Stimulated activated effector memory CD8-positive, alpha-beta T cell treated with anti-CD3 and anti-CD28 coated beads, Interleukin-12 subunit alpha, Interleukin-12 subunit beta, amount 100 ng/mL, for 72 hours (primary cell): ENCODE data around the gene LRRC32.
"Not testable (repeated sequence)": the region's sequence is repeated elsewhere in the genome, so short reads cannot be mapped to it uniquely, and the experiment has no call there.

Experiments used
- ATAC-seq: fragments of 150-1000 bp; cut with Tn5 transposase; 2 replicates; pipeline ENCODE4 v1.10.0; 2021
- DNase-seq, 2 donors: peaks; one replicate each; pipeline ENCODE4 v3.0.0; 2021 to 2022; ENCODE audit warnings: low spot score in 2 of 2
- H3K27ac Mint-ChIP-seq: one replicate; pipeline ENCODE4 v1.8.0; 2022; ENCODE audit warnings: mild to moderate bottlenecking, mixed read lengths
- H3K36me3 Mint-ChIP-seq: one replicate; pipeline ENCODE4 v1.8.0; 2022; ENCODE audit warnings: mild to moderate bottlenecking, mixed read lengths
- H3K4me1 Mint-ChIP-seq: one replicate; pipeline ENCODE4 v1.8.0; 2022; ENCODE audit warnings: mixed read lengths
- H3K4me3 Mint-ChIP-seq: one replicate; pipeline ENCODE4 v1.8.0; 2022; ENCODE audit warnings: mild to moderate bottlenecking, mixed read lengths
- H3K9me3 Mint-ChIP-seq: one replicate; pipeline ENCODE4 v1.8.0; 2022; ENCODE audit warnings: mixed read lengths

LRRC32 gene

GRCh38 chr11:76627606-76628005, 42.9 kb downstream of the LRRC32 start:
- Mint-ChIP-seq H3K4me1 (peaks cover 55% of the 10 kb centered on the region), H3K9me3 (peaks cover 8% of the 10 kb centered on the region), H3K27ac (peak overlapping the region; percentile 88), H3K4me3 (peak overlapping the region; percentile 37), H3K36me3 (peaks cover 8% of the 10 kb centered on the region)
- ATAC-seq: no peak
- DNase-seq: no peak

GRCh38 chr11:76626921-76627401, 43.6 kb downstream of the LRRC32 start:
- Mint-ChIP-seq H3K9me3 (peaks cover 8% of the 10 kb centered on the region), H3K4me3 (peak overlapping the region; percentile 37), H3K4me1 (peaks cover 55% of the 10 kb centered on the region), H3K36me3 (peaks cover 8% of the 10 kb centered on the region), H3K27ac (peak overlapping the region; percentile 88)
- DNase-seq: peak; percentile 53 to 83
- peak; percentile 87 for ATAC-seq

- Mint-ChIP-seq H3K4me1 (peaks cover 55% of the 10 kb centered on the region), H3K4me3 (peak overlapping the region; percentile 37), H3K9me3 (peaks cover 8% of the 10 kb centered on the region), H3K27ac (peak overlapping the region; percentile 88), H3K36me3 (peaks cover 8% of the 10 kb centered on the region)
- DNase-seq (no peak), ATAC-seq (no peak)
These were observed 44.3 kb downstream of the LRRC32 start for GRCh38 chr11:76626266-76626665.

- peaks cover 54% of the 10 kb centered on the region for H3K4me1 Mint-ChIP-seq
- DNase-seq (no peak), ATAC-seq (no peak)
- peaks cover 8% of the 10 kb centered on the region for H3K36me3 Mint-ChIP-seq
- peaks cover 8% of the 10 kb centered on the region for H3K9me3 Mint-ChIP-seq
- H3K27ac Mint-ChIP-seq: no peak overlapping the region
- no peak overlapping the region for H3K4me3 Mint-ChIP-seq
These were observed 44.9 kb downstream of the LRRC32 start for GRCh38 chr11:76625472-76626186.

- peaks cover 8% of the 10 kb centered on the region for H3K36me3 Mint-ChIP-seq
- ATAC-seq (no peak), DNase-seq (no peak)
- peaks cover 45% of the 10 kb centered on the region for H3K4me1 Mint-ChIP-seq
- H3K4me3 Mint-ChIP-seq: no peak overlapping the region
- H3K27ac Mint-ChIP-seq: no peak overlapping the region
- H3K9me3 Mint-ChIP-seq: peaks cover 8% of the 10 kb centered on the region
These were observed 45.8 kb downstream of the LRRC32 start for GRCh38 chr11:76624500-76625379.

- H3K27ac Mint-ChIP-seq: no peak overlapping the region
- ATAC-seq (no peak), DNase-seq (no peak)
- H3K36me3 Mint-ChIP-seq: peaks cover 8% of the 10 kb centered on the region
- H3K4me1 Mint-ChIP-seq: peaks cover 38% of the 10 kb centered on the region
- H3K4me3 Mint-ChIP-seq: no peak overlapping the region
- H3K9me3 Mint-ChIP-seq: peaks cover 8% of the 10 kb centered on the region
These were observed 46.6 kb downstream of the LRRC32 start for GRCh38 chr11:76623884-76624419.

- no peak overlapping the region for H3K4me3 Mint-ChIP-seq
- DNase-seq: no peak
- peaks cover 32% of the 10 kb centered on the region for H3K4me1 Mint-ChIP-seq
- H3K27ac Mint-ChIP-seq: no peak overlapping the region
- H3K36me3 Mint-ChIP-seq: peaks cover 8% of the 10 kb centered on the region
- peaks cover 8% of the 10 kb centered on the region for H3K9me3 Mint-ChIP-seq
- ATAC-seq: no peak
These were observed 47.2 kb downstream of the LRRC32 start for GRCh38 chr11:76623171-76623883.

GRCh38 chr11:76622493-76623094, 48.0 kb downstream of the LRRC32 start:
- Mint-ChIP-seq H3K27ac (no peak overlapping the region), H3K9me3 (peaks cover 8% of the 10 kb centered on the region), H3K4me1 (peaks cover 24% of the 10 kb centered on the region), H3K4me3 (no peak overlapping the region), H3K36me3 (peaks cover 8% of the 10 kb centered on the region)
- DNase-seq: no peak
- no peak for ATAC-seq

GRCh38 chr11:76621868-76622267, 48.7 kb downstream of the LRRC32 start:
- H3K36me3 Mint-ChIP-seq: peaks cover 3% of the 10 kb centered on the region
- H3K4me1 Mint-ChIP-seq: peaks cover 17% of the 10 kb centered on the region
- no peak overlapping the region for H3K4me3 Mint-ChIP-seq
- H3K27ac Mint-ChIP-seq: no peak overlapping the region
- peaks cover 8% of the 10 kb centered on the region for H3K9me3 Mint-ChIP-seq
- no peak for ATAC-seq
- no peak for DNase-seq

- ATAC-seq (no peak), DNase-seq (no peak)
- H3K36me3 Mint-ChIP-seq: no peaks in the 10 kb centered on the region
- H3K4me1 Mint-ChIP-seq: peaks cover 13% of the 10 kb centered on the region
- H3K27ac Mint-ChIP-seq: no peak overlapping the region
- peaks cover 8% of the 10 kb centered on the region for H3K9me3 Mint-ChIP-seq
- H3K4me3 Mint-ChIP-seq: no peak overlapping the region
These were observed 49.1 kb downstream of the LRRC32 start for GRCh38 chr11:76621466-76621865.

GRCh38 chr11:76620489-76620888, 50.1 kb downstream of the LRRC32 start:
- H3K4me1 Mint-ChIP-seq: peaks cover 3% of the 10 kb centered on the region
- no peak for DNase-seq

GRCh38 chr11:76619801-76620200, 50.7 kb downstream of the LRRC32 start:
- not testable (repeated sequence) for H3K9me3 Mint-ChIP-seq, H3K27ac Mint-ChIP-seq, H3K4me1 Mint-ChIP-seq, H3K4me3 Mint-ChIP-seq, ATAC-seq, DNase-seq, H3K36me3 Mint-ChIP-seq

More at GRCh38 chr11:76620489-76620888, 50.1 kb downstream of the LRRC32 start:
- H3K27ac Mint-ChIP-seq: no peak overlapping the region
- no peak for ATAC-seq
- H3K9me3 Mint-ChIP-seq: peaks cover 4% of the 10 kb centered on the region
- H3K4me3 Mint-ChIP-seq: no peak overlapping the region
- no peaks in the 10 kb centered on the region for H3K36me3 Mint-ChIP-seq

- Mint-ChIP-seq H3K36me3 (no peaks in the 10 kb centered on the region), H3K4me1 (no peaks in the 10 kb centered on the region), H3K4me3 (no peak overlapping the region), H3K27ac (no peak overlapping the region), H3K9me3 (no peaks in the 10 kb centered on the region)
- DNase-seq (no peak), ATAC-seq (no peak)
These were observed 52.8 kb downstream of the LRRC32 start for GRCh38 chr11:76617553-76618265.
